NCI-H2081 treated with DMSO at 0.1 percent for 48 hours (cell line): ENCODE data around the gene JARID2.
"Not testable (repeated sequence)": the region's sequence is repeated elsewhere in the genome, so short reads cannot be mapped to it uniquely, and the experiment has no call there.

Source experiments
- DNase-seq: peaks from one replicate; lab custom pipeline; 2025; lab: John Stamatoyannopoulos, UW

JARID2 gene

DNA sequence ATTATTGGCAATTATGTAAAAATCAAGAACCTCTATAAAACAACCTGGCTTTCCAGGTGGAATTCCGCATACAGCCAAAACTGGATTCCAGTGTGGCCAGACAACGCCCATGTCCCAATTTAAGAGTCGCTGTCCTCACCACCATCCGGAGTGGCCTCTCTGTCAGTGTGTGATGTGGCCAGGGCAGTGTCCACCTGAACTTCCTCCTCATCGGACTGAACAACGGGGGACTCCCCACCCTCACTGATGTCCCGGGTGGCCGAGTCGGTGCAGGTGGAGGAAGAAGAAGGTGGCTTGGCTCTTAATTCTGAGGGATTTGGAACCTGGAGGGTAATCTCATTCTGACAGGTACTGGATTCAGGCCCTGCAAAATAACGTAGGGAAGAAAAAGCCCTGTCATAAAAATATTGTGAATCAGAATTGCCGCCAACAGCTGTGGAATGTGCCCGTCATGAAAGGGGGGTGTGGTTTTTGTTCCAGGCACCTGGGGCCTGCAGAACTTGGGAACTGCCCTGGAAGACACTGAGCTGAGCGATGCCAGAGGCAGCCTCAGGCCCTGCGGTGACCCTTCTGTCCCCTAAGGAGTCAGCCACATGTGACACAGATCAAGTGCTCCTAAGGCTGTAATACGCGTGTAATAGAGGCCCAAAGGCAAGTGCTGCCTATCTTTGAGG, 277.1 kb downstream of the JARID2 start:
- DNase-seq, result no peak

DNA sequence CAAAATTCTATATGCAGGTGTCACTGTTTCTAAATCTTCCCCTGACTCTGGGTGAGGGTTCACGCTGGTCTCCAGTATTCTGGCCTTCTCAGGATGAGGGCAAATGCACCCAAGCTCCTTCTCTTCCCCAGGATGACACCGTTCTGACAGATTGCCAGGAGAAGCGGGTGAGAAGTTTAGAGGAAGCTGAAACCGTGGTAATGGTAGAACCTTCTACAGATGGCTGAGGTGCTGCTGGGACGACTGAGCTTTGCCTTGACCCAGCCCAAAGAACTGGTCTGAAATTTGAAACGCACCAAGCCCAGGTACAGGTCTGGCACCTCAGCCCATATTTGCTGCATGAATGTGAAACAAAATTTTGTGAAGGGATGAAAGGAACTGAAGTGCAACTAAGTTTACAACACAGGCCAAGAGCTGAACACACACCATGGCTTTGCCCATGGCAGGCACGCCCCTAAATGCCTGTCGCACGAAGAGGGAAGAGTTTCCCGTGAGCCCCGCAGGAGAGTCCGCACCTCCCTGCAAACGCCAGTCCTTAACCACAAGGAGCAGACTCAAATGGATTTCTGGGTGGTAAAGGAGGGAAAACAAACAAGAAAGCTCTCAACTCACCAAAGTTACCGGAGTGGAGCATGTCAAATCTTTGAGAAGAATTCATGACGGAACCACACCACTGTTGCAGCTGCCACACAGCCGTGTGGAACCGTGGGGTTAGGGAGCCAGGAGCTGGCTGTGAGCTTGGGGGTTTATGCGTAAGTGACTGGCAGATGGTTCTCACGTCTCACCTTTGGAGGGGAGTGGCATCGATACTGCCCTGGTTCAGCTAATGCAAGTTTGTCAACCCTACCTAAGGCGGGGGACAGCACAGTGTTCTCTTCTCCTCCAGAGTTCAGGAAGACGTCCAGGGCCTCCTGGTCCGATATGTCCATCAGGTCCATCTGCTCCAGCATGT, 278.1 kb downstream of the JARID2 start:
- DNase-seq, result no peak

DNA sequence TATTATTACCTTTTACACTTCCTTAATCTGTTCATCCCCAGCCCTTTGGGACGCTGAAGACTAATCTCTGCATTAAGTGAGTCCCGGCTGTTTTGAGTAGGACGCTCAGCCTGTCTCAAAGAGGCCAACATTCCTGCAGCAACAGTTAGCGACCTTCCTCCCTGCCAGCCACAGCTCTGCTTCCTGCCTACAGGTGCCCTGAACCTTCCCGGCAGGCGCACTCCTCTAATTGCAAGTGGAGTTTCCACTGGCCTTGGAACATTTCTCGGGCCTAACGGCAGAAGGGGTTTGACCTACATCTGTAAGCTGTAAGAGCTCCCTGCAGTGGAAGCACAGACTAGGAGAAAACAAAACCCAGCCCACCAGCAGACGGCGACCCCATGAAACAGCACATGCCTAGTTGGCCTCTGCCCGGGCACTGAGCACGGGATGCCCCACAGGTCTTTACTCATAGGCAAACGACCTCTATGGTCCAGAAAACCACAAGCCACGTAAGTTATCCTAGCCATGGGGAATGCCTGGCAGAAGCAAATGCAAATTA, 279.1 kb downstream of the JARID2 start:
- DNase-seq, result no peak

DNA sequence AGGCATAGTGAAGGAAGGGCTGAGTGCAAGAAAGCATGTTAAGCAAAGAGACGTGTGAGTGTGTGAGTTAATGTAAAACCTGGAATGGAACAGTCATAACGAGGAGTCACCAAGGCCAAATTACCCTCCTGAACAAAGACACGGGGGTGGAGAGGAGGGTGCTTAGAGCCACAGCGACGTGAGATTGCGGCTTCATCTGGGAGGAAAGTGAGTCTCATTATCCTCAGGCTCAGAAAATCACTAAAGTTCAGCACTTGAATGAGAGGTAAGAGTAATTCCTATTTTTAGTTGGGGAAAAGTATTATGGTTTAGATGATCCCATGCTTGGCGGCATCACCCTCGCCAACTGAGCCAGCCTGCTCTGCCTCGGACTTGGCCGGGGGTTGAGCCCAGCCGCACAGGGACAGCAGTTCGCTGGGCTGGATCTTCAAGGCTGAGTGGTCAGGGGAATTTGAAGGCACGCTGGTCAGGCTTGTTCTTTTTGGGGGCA, 280.4 kb downstream of the JARID2 start:
- DNase-seq, result no peak

DNA sequence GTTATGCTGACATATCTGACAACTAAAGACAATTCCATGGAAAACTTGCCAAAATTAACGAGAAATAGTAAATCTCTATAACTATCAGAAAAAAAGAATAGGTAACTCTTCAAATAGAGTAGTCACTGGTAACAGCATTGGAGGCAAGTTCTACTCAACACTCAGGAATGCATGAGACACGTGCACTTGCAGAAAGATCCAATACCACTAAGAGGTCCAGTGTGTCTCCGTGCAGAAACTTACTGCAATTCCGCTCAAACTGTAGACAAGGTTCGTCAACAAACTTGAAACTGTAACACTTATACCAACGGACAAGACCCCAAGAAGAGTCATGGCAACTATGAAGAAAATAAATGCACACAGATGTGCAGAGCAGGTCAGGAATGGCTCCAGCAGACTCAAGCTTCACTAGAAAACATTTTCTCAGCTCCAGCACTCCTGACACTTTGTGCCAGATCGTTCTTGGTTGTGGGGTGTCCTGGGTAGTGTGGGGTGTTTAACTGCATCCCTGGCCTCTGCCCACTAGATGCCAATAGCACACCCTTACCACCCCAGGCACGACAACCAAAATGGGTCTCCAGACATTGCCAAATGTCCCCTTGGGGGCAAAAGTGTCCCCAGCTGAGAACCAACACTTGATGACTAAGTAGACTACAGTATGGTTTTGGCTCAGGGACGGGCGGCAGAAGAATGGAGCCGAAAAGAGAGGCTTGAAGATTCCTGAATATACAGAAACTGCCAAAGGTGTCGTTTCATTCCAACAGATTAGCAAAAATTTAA, 282.2 kb downstream of the JARID2 start:
- DNase-seq, result no peak

DNA sequence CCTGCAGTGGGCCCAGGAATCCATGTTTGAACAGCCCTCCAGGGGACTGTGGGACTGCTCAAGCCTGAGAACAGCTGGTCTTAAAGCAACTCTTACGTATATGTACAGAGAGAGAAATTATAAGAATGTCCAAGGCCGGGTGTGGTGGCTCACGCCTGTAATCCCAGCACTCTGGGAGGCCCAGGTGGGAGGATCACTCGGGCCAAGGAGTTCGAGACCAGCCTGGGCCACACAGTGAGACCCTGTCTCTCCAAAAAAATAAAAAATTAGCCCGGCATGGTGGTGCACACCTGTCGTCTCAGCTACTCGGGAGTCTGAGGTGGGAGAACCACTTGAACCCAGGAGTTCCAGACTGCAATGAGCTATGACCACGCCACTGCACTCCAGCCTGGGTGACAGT, 283.0 kb downstream of the JARID2 start:
- no peak for DNase-seq

DNA sequence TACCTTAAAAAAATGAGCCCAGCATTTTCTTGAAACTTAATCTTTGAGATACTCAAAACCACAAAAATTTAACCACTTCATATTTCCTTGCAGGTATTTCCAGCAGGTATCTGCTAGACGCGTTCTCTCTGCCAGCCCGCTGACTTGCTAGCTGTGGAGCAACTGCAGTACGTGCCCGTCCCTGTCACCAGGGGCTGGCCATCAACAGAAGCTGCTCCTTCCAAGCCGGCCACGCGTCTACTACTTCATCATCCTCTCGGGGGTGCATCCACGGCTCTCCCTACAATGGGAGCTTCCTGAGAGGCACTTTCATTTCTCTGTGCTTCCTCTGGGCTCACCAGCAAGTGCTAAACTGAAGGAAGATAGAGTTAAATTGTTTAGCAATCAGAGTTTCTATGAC, 284.5 kb downstream of the JARID2 start:
- DNase-seq, result no peak

DNA sequence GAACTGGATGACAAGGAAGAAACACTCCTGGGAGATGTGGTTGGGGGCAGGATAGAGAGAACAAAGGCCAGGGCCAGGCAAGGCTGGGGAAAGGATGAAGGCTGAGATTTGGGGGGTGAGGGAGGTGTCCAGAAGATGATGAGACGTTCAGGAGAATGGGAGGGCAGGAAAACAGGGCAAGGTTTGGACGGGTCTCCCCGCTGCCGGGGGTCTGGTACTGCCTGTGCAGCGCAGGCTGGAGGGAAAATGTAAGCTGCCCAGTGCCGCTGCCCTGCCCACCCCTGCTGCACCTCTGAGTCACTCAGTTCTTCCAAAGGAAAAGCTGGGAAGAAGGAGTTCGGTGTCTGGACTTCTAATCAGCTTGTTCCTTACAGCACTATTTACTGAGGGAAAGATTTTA, 286.1 kb downstream of the JARID2 start:
- no peak for DNase-seq

DNA sequence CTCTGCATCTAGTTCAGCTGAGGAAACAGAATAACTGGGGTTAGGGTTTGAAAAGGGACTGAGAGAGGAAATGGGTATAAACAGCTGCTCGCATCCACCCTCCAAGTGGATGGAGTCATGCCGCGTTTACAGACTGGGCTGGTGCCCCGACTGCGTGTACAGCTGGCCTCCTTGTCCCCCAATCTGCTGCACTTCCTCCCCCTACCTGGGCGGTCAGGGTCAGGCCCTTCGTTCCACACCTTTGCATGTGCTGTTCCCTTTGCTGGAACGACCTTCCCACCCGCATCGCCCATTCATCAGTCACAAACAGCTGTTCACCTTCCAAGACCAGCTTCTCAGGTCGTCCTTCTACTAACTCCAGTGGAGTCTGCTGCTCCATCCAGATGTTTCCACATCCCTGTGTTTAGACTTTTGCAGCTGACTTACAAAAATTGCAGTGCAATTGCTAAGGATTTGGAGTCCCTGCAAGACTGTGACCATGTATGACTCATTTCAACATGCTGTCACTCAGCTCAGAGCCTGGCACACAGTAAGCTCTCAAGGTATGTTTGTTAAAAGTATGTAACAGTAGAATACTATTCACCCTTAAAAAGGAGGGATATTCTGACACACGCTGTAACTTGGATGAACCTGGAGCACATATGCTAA, 287.6 kb downstream of the JARID2 start:
- DNase-seq, result no peak

DNA sequence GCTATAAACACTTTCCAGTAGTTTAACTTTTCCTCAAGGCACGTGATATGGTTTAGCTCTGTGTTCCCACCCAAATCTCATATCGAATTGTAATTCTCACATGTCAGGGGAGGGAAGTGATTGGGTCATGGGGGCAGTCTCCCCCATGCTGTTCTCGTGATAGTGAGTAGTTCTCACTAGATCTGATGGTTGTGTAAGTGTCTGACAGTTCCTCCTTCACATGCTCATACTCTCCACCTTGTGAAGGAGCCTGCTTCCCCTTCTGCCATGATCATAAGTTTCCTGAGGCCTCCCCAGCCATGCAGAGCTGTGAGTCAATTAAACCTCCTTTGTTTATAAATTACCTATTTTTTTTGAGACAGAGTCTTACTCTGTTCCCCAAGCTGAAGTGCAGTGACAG, 289.1 kb downstream of the JARID2 start:
- DNase-seq, result no peak

DNA sequence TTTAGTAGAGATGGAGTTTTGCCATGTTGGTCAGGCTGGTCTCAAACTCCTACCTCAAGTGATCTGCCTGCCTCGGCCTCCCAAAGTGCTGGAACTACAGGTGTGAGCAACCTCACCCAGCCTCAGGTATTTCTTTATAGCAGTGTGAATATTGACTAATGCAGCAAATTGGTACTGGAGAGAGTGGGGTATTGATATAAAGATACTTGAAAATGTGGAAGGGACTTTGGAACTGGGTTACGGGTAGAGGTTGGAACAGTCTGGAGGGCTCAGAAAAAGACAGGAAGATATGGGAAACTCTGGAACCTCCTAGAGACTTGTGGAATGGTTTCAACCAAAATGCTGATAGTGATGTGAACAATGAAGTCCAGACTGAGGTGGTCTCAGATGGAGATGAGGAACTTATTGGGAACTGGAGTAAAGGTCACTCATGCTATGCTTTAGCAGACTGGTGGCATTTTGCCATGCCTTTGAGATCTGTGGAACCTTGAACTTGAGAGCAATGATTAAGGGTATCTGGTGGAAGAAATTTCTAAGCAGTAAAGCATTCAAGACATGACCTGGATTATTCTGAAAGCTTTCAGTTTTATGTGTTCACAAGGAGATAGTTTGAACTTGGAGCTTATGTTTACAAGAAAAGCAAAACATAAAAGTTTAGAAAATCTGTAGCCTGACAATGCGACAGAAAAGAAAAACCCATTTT, 289.8 kb downstream of the JARID2 start:
- DNase-seq, result no peak

DNA sequence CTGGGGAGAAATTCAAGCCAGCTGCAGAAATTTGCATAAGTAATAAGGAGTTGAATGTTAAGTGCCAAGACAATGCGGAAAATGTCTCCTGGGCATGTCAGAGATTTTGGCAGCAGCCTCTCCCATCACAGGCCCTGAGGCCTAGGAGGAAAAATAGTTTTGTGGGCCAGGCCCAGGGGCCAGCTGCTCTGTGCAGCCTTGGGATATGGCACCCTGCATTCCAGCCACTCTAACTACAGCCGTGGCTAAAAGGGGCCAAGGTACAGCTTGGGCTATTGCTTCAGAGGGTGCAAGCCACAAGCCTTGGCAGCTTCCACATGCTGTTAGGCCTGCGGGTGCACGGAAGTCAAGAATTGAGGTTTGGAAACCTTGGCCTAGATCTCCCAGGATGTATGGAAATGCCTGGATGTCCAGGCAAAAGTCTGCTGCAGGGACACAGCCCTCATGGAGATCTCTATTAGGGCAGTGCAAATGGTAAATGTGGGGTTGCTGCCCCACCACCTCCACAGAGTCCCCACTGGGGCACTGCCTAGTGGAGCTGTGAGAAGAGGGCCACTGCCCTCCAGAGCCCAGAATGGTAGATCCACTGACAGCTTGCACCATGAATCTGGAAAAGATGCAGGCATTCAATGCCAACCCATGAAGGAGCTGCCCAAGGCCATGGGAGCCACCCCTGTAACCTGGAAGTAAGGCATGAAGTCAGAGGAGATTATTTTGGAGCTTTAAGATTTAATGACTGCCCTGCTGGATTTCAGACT, 290.5 kb downstream of the JARID2 start:
- no peak for DNase-seq

DNA sequence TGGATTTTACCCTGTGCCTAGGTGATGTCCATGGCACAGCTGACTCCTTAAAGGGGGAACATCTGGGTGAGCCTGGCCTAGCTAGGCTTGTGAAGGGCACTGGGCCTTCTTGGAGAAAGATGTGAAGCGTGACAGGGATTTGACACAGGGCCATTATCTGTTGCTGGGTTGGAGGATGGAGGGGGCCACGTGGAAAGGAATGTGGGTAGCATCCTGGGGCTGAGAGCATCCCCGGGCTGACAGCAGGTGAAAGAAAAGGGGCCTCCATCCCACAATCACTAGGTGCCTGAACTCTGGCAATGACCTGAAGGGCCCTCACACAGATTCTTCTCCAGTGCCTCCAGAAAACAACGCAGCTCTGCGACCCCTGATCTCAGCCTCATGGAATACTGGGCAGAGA, 292.2 kb downstream of the JARID2 start:
- no peak for DNase-seq

DNA sequence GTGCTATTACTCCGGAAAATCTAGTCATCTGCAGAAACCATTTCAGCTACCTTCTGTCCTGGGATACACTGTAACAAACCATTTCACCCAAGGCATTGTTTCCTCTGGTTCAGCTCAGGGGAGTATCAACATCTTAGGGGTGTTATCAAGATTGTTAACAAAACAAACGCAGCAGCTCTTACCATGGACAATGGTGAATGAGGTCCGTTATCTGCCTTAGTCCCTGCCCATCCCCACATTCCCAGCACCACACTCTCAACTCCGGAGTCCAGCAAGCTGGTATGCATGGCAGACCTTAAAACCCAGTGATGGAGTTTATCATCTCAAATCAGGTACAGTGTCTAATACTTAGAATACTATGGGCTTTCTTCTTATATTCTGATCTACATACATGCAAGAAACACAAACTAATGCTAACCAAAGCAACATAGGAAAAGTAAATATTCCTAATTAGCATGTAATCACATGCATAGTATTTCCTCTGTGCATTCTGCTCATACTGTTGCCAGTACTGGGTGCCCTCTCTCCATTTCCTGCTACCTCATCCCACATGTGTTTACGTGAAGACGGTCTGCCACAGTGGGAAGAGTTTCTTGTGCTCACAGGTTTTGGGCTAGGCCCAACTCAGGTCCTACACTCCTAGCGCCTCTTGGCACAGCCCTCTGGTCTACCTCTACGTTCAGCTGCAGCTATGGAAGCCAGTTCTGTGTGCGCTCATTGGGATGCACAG, 293.1 kb downstream of the JARID2 start:
- no peak for DNase-seq

DNA sequence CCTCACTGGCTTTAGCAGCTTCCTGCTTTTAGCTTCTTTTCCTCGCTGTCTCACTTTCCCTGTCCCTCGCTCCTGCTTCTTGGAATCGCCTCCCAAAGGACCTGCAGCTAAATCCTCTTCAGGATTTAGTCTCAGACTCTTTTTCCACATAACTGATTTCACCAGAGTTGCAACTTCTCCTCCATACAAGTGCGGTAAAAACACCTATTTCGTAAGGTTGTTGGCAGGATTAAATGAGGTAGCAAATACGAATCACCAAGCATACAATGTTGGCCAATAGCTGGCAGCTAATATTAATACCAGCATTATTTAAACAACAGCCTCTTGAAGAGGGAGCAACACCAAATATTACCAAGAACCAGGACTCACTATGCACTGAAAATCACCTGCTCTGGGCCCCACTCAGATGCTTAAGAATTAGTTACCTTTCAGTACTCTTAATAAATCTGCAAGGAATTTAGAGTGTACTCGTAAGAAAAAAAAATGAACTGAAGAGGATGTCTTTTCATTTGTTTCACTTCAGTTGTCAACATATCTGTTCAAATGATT, 293.9 kb downstream of the JARID2 start:
- no peak for DNase-seq

DNA sequence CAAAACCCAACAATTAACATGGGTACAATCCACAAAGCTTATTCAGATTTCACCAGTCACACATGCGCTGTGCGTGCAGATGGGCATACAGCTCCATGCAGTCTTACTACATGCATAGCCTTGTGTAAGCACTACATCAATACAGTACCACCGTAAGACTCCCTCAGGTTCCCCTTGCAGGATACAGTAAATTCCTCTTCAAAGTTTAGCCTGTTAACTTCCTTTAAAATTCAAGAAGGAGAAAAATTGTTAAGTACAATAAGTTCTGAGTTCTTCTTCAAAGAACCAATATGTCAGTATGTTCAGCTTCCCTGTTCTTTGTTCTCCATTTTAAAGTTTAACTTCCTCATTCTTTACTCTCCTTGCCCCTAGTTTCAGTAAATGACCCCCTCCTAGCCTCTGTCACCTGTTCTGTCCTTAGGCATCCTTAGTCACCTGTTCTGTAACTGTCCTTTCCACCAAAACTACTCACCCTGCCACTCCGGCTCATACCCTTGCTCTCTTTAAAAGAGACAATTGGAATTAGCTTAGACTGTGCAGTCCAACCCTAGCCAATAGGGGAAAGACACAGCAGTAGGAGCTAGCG, 297.6 kb downstream of the JARID2 start:
- DNase-seq, result not testable (repeated sequence)

DNA sequence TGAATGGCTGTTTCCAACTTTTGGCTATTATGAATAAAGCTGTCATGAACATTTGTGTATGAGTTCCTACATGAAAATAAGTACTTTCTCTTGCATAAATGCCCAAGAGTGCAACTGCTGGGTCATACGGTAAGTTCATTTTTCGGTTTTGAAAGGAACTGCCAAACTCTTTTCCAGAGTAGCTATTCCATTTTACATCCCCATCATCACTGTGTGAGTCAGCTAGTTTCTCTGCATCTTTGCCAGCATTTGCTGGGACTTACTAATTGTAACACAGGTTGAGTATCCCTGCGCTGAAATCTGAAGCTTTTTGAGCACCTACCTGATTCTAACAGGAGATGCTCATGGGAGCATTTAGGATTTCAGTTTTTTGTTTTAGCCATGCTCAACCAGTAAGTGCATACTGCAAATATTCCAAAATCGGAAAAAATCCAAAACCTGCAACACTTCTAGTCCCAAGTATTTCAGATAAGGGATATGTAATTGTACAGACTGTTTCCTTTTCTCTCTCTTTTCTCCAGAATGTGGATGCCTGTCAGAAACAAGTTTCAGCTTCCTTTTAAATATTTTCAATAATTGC, 298.5 kb downstream of the JARID2 start:
- DNase-seq, result no peak

DNA sequence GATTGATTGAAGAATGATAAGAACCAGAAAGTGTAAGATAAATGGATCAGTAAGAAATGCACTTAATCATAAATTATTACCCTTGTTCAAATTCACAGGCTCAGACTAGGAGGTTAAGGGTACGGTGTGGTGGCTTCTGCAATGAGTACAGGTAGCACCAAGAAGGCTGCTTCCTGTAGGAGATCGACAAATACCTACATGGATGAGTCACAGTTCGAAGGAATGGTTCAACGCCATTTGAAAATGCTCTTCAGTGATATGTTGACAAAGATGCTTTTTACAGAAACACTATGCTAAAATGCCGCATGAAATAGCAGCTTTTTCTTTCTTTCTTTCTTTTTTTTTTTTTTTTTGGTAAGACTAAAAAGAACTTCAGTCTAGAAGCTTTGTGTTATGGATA, 300.7 kb downstream of the JARID2 start:
- no peak for DNase-seq

DNA sequence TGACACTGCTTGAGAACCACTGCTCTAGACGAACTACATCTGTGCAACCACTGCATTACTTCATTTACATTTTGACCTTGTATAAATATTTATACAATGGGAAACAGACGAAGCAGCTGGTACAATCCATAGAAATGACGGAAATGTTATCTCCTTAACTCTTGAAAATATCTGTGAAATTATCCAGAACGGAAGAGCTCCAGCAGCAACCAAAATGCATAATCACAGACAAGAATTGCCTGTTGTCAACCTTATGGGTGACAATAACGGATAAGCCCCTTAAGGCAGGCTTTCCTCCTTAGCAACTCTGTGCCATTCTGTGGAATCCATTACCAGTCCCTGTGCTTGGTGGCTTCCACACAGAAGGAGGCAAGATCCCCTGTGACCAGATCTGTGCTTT, 301.5 kb downstream of the JARID2 start:
- DNase-seq, result no peak
